Measurements from ENCODE around the gene MBTPS1. TPM values are rescaled to one million over a fixed set of nuclear protein-coding genes. Genes with fewer than 3 reads are reported as not detected.

The MBTPS1 gene
- total and polyA plus RNA-seq, 9 of the 15 experiments (the other 6 are each of a cell fraction or from before 2014, with no cell fraction given): 2.8 to 57.6 (median 43.8) TPM

- H3K9me1 ChIP-seq (ENCODE audit: control insufficient read depth, insufficient read depth, low read length): peaks cover under 1% of the 10 kb centered on the region
- in situ Hi-C loops (cut with MboI) (loop anchor here (5.0 to 10.0 kb wide), 3 partner anchors 104 to 423 kb away; no protein-coding TSS in a partner anchor), intact Hi-C loops (cut with micrococcal nuclease) (no loop called here)
- H3K79me2 ChIP-seq (ENCODE audit: control insufficient read depth, insufficient read depth, low read length): no peaks in the 10 kb centered on the region
- CTCF ChIA-PET (ENCODE audit: low intra/inter-chr PET ratio): no interaction called here
- no peak overlapping the region for H3K4me3 ChIP-seq
- H2AFZ ChIP-seq (ENCODE audit: low read depth, low read length): no peak overlapping the region
- no peaks in the 10 kb centered on the region for H3K9me3 ChIP-seq (replicated peaks; ENCODE audit: control insufficient read depth, insufficient read depth, low read depth, low read length)
- BruUV-seq (replicated peaks): no TSS peak
- DNase-seq (ENCODE audit: extremely low read depth in 1 of 4, low spot score in 3 of 4): no peak
- 0 out of 2 replicates have a peak, but pooled peaks cover 3% of the 10 kb centered on the region for H4K20me1 ChIP-seq (replicated peaks; ENCODE audit: control insufficient read depth, insufficient read depth, low read length)
- no peak overlapping the region for H3K4me2 ChIP-seq (ENCODE audit: insufficient read depth, low read length)
- no peaks in the 10 kb centered on the region for H3K27me3 ChIP-seq (ENCODE audit: control insufficient read depth in 2 of 2, insufficient read depth in 2 of 2, low read length in 2 of 2)
- peaks cover 95% of the 10 kb centered on the region for H3K36me3 ChIP-seq (ENCODE audit: control insufficient read depth, insufficient read depth, low read length)
- no peak for ATAC-seq
- peaks cover 0 to 6% of the 10 kb centered on the region in 2 experiments; a peak in 3 of 5 replicates for H3K4me1 ChIP-seq (replicated peaks in 1 of 2; ENCODE audit: control insufficient read depth in 2 of 2, insufficient read depth in 2 of 2, low read length in 2 of 2)
- POLR2A ChIA-PET: interaction anchor here (0.5 to 1.1 kb wide), 3 partner anchors 55 to 1701 kb away, joined by 3 to 4 read pairs (median 3); no protein-coding TSS in a partner anchor
- no peak for TF ChIP-seq MED1 (CRISPR knock-in tag; IDR thresholded peaks at IDR 0.05; ENCODE audit: borderline replicate concordance)
- TF ChIP-seq RNF2 (IDR thresholded peaks at IDR 0.05): no peak
- TF ChIP-seq MCM5 (IDR thresholded peaks at IDR 0.05; ENCODE audit: low read depth): no peak
- no peak for TF ChIP-seq TRIM25 (IDR thresholded peaks at IDR 0.05; ENCODE audit: borderline replicate concordance)
- FAIRE-seq: no peak
- WGBS (ENCODE audit: insufficient coverage, low coverage, missing lambda C conversion rate): 96% methylated on average over 7 of the region's 7 CpGs
- no peak overlapping the region for H3K9ac ChIP-seq (ENCODE audit: insufficient read depth in 1 of 2, low read depth in 2 of 2, low read length in 2 of 2)
- no peak overlapping the region for H3K27ac ChIP-seq (ENCODE audit: extremely low read depth, low read depth, low read length)
These were observed 55.4 kb downstream of the MBTPS1 start for GRCh38 chr16:84061236-84061819.
